AG09309 (cell line): ENCODE measurements around the gene C14orf132.

Experiments
- DNase-seq: peaks from one replicate; pipeline ENCODE4 v3.0.0-alpha.2; 2010; ENCODE audit warnings: low read depth
- H3K4me3 ChIP-seq: 2 replicates; pipeline ENCODE4 v1.5.1; 2011; ENCODE audit warnings: mild to moderate bottlenecking, low read depth, low read length, moderate library complexity; ENCODE audit not compliant: control insufficient read depth
- TF ChIP-seq, protein P1 (sequence below): IDR thresholded peaks from 2 replicates; pipeline ENCODE4 v1.5.1; 2011; ENCODE audit warnings: mild to moderate bottlenecking, low read depth, low read length, inconsistent platforms; ENCODE audit not compliant: insufficient read depth, control insufficient read depth; ENCODE audit errors: missing control alignments

The C14orf132 gene

DNA sequence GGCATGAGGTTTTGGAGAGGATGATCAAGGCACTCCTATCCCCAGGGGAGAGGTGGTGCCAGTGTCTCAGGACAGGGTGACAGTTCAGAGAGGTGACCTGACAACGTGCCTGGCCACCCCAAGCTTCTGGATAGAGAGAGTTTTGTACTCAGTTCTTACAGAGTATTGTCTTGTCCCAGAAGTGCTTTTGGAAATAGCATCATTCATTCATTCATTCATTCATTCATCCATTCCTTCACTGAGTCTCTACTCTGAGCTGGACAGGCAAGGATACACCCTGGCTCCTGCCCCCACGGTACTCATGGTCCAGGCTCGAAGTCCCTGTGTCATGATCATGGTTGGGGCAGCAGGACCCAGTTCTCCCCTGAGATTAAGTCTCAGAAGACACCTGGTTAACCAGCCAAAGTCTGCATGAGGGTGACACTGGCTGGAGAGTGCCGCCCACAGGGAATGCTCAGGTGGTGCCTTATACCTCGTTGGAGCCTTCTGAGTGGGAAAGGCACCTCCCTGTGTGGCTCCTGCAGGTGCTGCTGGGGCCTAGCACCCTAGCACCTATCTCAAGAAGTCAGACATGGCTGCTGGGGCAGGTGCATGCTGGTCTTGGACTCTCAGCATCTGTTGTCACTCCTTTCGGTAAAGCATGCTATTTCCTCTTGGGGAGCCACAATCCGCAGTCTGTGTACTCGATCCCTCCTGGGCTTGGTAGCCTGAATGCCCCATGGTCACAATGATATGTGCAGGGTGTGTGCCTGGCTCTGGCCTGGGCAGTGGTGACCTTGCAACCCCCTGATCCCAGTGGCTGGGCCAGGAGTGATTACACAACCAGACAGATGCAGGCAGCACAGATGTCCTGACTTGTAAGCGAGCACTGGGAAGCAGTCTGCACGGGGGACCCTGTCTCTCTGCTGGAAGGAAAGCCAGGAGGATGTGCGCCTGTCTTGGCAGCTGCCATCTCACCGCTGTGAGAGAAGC lies 57.8 kb downstream of the C14orf132 start:
- no peak for DNase-seq
- no peak overlapping the region for H3K4me3 ChIP-seq
- TF ChIP-seq, protein P1, sequence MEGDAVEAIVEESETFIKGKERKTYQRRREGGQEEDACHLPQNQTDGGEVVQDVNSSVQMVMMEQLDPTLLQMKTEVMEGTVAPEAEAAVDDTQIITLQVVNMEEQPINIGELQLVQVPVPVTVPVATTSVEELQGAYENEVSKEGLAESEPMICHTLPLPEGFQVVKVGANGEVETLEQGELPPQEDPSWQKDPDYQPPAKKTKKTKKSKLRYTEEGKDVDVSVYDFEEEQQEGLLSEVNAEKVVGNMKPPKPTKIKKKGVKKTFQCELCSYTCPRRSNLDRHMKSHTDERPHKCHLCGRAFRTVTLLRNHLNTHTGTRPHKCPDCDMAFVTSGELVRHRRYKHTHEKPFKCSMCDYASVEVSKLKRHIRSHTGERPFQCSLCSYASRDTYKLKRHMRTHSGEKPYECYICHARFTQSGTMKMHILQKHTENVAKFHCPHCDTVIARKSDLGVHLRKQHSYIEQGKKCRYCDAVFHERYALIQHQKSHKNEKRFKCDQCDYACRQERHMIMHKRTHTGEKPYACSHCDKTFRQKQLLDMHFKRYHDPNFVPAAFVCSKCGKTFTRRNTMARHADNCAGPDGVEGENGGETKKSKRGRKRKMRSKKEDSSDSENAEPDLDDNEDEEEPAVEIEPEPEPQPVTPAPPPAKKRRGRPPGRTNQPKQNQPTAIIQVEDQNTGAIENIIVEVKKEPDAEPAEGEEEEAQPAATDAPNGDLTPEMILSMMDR, result no peak

DNA sequence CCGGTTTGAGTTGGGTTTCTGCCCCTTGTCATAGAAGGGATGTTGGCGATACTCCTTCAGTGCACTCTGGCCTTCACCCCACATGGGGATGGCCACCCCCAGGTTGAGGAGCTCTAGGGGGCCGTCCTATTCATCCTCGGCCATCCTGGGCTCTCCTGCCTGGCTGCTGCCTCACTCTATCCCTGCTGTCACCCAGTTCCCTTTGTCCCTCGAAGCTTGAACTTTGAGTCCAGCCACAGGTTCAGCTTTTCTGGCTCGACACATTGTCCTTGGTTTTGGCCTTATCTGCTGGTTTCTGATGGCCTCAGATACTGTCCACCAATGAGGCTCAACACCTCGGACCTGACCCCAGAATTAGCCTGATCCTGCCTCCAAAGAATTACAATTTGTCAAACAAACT lies 58.6 kb downstream of the C14orf132 start:
- TF ChIP-seq, protein P1, result no peak
- H3K4me3 ChIP-seq, result no peak overlapping the region
- DNase-seq, result no peak

DNA sequence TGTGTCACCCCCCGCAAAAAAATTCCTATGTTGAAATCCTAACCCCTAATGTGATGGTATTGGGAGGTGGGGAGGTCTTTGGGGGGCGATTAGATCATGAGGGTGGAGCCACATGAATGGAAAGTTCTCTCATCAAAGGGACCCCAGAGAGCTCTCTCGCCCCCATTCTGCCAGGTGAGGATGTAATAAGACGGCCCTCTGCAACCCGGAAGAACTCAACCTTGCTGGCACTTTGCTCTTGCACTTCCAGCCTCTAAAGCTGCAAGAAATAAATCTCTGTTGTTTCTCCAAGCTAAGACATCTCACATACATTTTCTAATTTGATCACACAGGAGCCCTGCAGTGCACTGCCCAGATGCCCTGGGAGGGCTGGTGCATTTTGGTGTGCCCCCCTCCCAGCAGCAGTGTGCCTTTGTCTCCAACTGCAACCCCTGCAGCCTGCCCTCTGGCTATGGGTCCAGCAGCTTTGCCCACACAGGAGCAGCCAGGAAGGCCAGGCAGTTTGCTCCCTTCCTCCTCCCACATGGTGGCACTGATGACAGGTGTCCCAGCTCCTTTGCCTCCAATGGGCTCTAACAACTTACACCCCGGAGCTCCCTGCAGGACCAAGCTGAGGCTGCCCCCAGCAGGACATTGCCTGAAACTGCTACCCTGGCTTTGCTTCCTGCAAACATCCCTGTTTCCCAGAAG lies 59.3 kb downstream of the C14orf132 start:
- H3K4me3 ChIP-seq, result no peak overlapping the region
- TF ChIP-seq, protein P1, result peak; percentile 90
- DNase-seq, result no peak

- DNase-seq, result no peak
- no peak overlapping the region for H3K4me3 ChIP-seq
- TF ChIP-seq, protein P1, result no peak
These were observed 59.8 kb downstream of the C14orf132 start for GRCh38 chr14:96098999-96099335.

DNA sequence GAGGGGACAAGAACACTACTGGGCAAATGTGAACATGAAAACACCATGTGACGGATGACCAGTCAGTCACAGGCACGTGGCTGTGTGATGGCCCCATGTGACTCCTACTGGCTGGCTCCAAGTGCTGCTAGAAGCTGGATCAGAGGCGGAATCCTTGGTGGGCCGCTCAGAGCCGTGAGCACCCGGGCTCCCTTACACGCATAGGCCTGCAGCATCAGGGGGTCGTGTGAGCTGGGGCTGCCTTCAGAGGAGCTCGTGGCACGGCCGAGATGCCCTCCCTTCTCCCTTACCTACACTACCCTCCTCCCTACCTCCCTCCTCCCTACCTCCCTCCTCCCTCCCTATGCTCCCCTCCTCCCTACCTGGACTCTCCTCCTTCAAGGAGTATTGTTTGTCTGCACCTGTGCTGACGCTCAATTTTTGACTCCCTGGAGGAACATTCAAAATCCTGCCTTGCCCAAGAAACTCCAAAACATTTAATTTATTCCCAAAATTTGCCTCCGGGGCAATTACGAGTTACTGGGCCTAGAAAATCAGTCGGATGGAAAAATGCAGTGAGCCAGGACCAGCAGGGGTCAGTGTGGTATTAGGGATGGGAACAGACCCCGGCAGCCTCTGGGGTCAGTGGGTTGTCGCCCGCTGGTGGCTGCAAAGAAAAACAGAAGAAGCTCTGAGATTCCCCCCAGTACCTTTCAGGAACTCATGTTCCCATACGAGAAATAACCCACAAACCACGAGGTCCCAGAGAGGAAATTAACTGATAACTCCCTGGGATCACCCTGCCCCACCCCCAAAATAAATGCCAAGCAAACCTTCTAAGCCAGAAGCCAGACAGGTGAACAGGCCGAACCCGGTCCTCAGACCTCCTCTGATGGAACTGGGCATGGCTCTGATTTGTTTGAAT lies 61.3 kb downstream of the C14orf132 start:
- no peak overlapping the region for H3K4me3 ChIP-seq
- DNase-seq, result no peak
- TF ChIP-seq, protein P1, result peak; percentile 96

- DNase-seq, result peak; percentile 44
- TF ChIP-seq, protein P1, result peak; percentile 12
These were observed 63.1 kb downstream of the C14orf132 start for GRCh38 chr14:96102081-96102856.

More at GRCh38 chr14:96102081-96102856, 63.1 kb downstream of the C14orf132 start:
- no peak overlapping the region for H3K4me3 ChIP-seq
